ENCODE measurements around the gene KDM2B. TPM values are rescaled to one million over a fixed set of nuclear protein-coding genes. Genes with fewer than 3 reads are reported as not detected.

Gene KDM2B
- total RNA-seq, 1 donor from 2014 or later, result 236 TPM

- Mint-ChIP-seq H3K4me1 (peaks cover 64% of the 10 kb centered on the region), H3K27ac (peak overlapping the region; percentile 93), H3K27me3 (no peaks in the 10 kb centered on the region), H3K9me3 (no peaks in the 10 kb centered on the region), H3K36me3 (ENCODE audit: low read depth) (peaks cover 29% of the 10 kb centered on the region), H3K4me3 (peak overlapping the region; percentile 91)
- ATAC-seq (ENCODE audit: low read depth) (peak; percentile 64), DNase-seq (peak; percentile 79)
- TF ChIP-seq CTCF (IDR thresholded peaks at IDR 0.05), result no peak
- intact Hi-C loops (cut with micrococcal nuclease), result loop anchor here (1.0 to 10.0 kb wide), 10 partner anchors 22 to 539 kb away; partner anchors contain the start of gene MLXIP
- ChIA-PET POLR2A (interaction anchor here (0.5 to 6.2 kb wide), 40 partner anchors 10 to 1881 kb away, joined by 3 to 85 read pairs (median 6); partner anchors contain the start of genes ANAPC5, CFAP251, KDM2B and ORAI1), CTCF (interaction anchor here (0.8 to 2.3 kb wide), 6 partner anchors 16 to 133 kb away, joined by 3 to 13 read pairs (median 4); no protein-coding TSS in a partner anchor)
Measured at GRCh38 chr12:121536054-121536898, 44.5 kb downstream of the KDM2B start.

GRCh38 chr12:121535150-121536053 is 45.4 kb downstream of the KDM2B start:
- Mint-ChIP-seq H3K36me3 (ENCODE audit: low read depth) (peaks cover 38% of the 10 kb centered on the region), H3K27me3 (no peaks in the 10 kb centered on the region), H3K27ac (peak overlapping the region; percentile 93), H3K4me1 (peaks cover 73% of the 10 kb centered on the region), H3K4me3 (peak overlapping the region; percentile 91), H3K9me3 (no peaks in the 10 kb centered on the region)
- POLR2A ChIA-PET, result interaction anchor here (0.5 to 6.2 kb wide), 20 partner anchors 12 to 1540 kb away, joined by 3 to 85 read pairs (median 11); partner anchors contain the start of genes KDM2B, ORAI1 and RNF34
- ATAC-seq (ENCODE audit: low read depth) (no peak), DNase-seq (no peak)
- TF ChIP-seq CTCF (IDR thresholded peaks at IDR 0.05), result no peak
- CTCF ChIA-PET, result interaction anchor here (0.8 to 2.3 kb wide), 3 partner anchors 36 to 134 kb away, joined by 3 to 13 read pairs (median 3); no protein-coding TSS in a partner anchor
- intact Hi-C loops (cut with micrococcal nuclease), result loop anchor here (1.0 to 10.0 kb wide), 10 partner anchors 21 to 539 kb away; partner anchors contain the start of gene MLXIP

- peak overlapping the region; percentile 91 for H3K4me3 Mint-ChIP-seq
- H3K9me3 Mint-ChIP-seq, result no peaks in the 10 kb centered on the region
- H3K27ac Mint-ChIP-seq, result peak overlapping the region; percentile 93
- no peaks in the 10 kb centered on the region for H3K27me3 Mint-ChIP-seq
- POLR2A ChIA-PET, result interaction anchor here (0.5 to 6.2 kb wide), 13 partner anchors 17 to 267 kb away, joined by 3 to 85 read pairs (median 4); partner anchors contain the start of genes KDM2B and ORAI1
- peaks cover 75% of the 10 kb centered on the region for H3K4me1 Mint-ChIP-seq
- no peak for TF ChIP-seq CTCF (IDR thresholded peaks at IDR 0.05)
- DNase-seq, result peak; percentile 55
- peak; percentile 22 for ATAC-seq (ENCODE audit: low read depth)
- CTCF ChIA-PET, result interaction anchor here (2.0 kb wide), 1 partner anchor 89 kb away, joined by 5 read pairs; no protein-coding TSS in a partner anchor
- peaks cover 39% of the 10 kb centered on the region for H3K36me3 Mint-ChIP-seq (ENCODE audit: low read depth)
- intact Hi-C loops (cut with micrococcal nuclease), result loop anchor here (1.0 to 10.0 kb wide), 2 partner anchors 67 to 540 kb away; partner anchors contain the start of gene MLXIP
Measured at GRCh38 chr12:121534495-121535148, 46.2 kb downstream of the KDM2B start.

DNA sequence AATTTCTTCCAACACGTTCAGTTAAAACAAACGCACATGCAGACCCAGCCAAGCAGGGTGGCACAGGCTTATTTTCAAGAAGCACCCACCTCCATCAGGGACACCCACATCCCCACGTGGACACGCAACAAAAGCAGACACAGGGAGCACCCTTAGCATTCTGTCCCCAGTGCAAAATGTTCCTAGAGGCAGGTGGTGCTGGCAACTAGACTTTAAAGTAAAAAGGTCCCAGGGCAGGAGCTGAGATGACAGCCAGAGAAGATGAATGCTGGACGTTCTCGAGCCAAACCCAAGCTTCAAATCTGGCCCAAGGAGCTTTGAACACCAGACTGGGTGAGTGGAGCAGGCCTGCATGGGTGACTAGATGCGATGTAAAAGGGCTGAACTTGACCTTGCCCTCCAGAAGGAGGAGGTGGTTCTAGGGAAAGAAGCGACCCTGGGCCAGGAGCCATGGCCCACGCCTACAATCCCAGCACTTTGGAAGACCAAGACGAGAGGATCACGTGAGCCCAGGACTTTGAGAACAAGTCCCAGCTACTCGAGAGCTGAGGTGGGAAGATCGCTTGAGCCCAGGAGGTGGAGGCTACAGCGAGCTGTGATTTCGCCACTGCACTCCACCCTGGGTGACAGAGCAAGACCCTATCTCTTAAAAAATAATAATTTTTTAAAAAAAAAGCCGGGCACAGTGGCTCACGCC is 47.3 kb downstream of the KDM2B start:
- ATAC-seq (ENCODE audit: low read depth) (no peak), DNase-seq (no peak)
- no peaks in the 10 kb centered on the region for H3K9me3 Mint-ChIP-seq
- H3K27ac Mint-ChIP-seq, result peak overlapping the region; percentile 93
- H3K4me3 Mint-ChIP-seq, result peak overlapping the region; percentile 91
- H3K27me3 Mint-ChIP-seq, result no peaks in the 10 kb centered on the region
- CTCF ChIA-PET, result interaction anchor here (1.6 to 2.0 kb wide), 2 partner anchors 19 to 90 kb away, joined by 5 read pairs; no protein-coding TSS in a partner anchor
- TF ChIP-seq CTCF (IDR thresholded peaks at IDR 0.05), result no peak
- intact Hi-C loops (cut with micrococcal nuclease), result loop anchor here (1.0 to 10.0 kb wide), 2 partner anchors 66 to 541 kb away; partner anchors contain the start of gene MLXIP
- POLR2A ChIA-PET, result interaction anchor here (0.5 to 6.2 kb wide), 10 partner anchors 16 to 268 kb away, joined by 3 to 85 read pairs (median 6); partner anchors contain the start of genes KDM2B and ORAI1
- peaks cover 82% of the 10 kb centered on the region for H3K4me1 Mint-ChIP-seq
- peaks cover 50% of the 10 kb centered on the region for H3K36me3 Mint-ChIP-seq (ENCODE audit: low read depth)

Data from activated B cell treated with CpG ODN at 0.5 μM for 24 hours (primary cell).